KMS-11 (cell line): ENCODE measurements around the gene BRI3BP.
"Not testable (repeated sequence)": the region's sequence is repeated elsewhere in the genome, so short reads cannot be mapped to it uniquely, and the experiment has no call there.

Experiments
- H2AFZ ChIP-seq: fragments of 200-600 bp; sonication (generic); 2 replicates; pipeline ENCODE4 v1.6.1; 2016; ENCODE audit warnings: antibody characterized with exemption, mixed run types, low read depth
- H3K27ac ChIP-seq: fragments of 200-600 bp; sonication (generic); 2 replicates; pipeline ENCODE4 v1.6.1; 2016; ENCODE audit warnings: mild to moderate bottlenecking, mixed run types
- H3K27me3 ChIP-seq: fragments of 200-600 bp; sonication (generic); 2 replicates; pipeline ENCODE4 v1.6.1; 2017; ENCODE audit warnings: mild to moderate bottlenecking, low read depth, mixed run types, moderate library complexity; ENCODE audit not compliant: insufficient read depth
- H3K36me3 ChIP-seq: fragments of 200-600 bp; sonication (generic); 2 replicates; pipeline ENCODE4 v1.6.1; 2017; ENCODE audit warnings: mild to moderate bottlenecking, mixed run types; ENCODE audit not compliant: insufficient read depth
- H3K4me1 ChIP-seq: fragments of 200-600 bp; sonication (generic); 2 replicates; pipeline ENCODE4 v1.6.1; 2016; ENCODE audit warnings: mild to moderate bottlenecking, low read depth, mixed run types; ENCODE audit not compliant: poor library complexity, severe bottlenecking
- H3K4me2 ChIP-seq: fragments of 200-600 bp; sonication (generic); 2 replicates; pipeline ENCODE4 v1.7.0; 2016; ENCODE audit warnings: mild to moderate bottlenecking, mixed run types
- H3K4me3 ChIP-seq: fragments of 200-600 bp; sonication (generic); IDR thresholded peaks from 2 replicates; pipeline ENCODE4 v1.6.1; 2017; ENCODE audit warnings: low read depth, low read length, mixed read lengths; ENCODE audit not compliant: insufficient read depth
- H3K79me2 ChIP-seq: fragments of 200-600 bp; sonication (generic); 2 replicates; pipeline ENCODE4 v1.6.1; 2016; ENCODE audit warnings: low read depth, mixed run types; ENCODE audit not compliant: insufficient read depth
- H3K9ac ChIP-seq: fragments of 200-600 bp; sonication (generic); 2 replicates; pipeline ENCODE4 v1.6.1; 2016; ENCODE audit warnings: mild to moderate bottlenecking, mixed run types
- H4K20me1 ChIP-seq: fragments of 200-600 bp; sonication (generic); 2 replicates; pipeline ENCODE4 v1.6.1; 2016; ENCODE audit warnings: mild to moderate bottlenecking, mixed run types; ENCODE audit not compliant: insufficient read depth
- TF ChIP-seq, protein P1 (sequence below): fragments of 200-600 bp; sonication (generic); conservative IDR thresholded peaks from 2 replicates; pipeline ENCODE4 v1.6.1; 2017; ENCODE audit warnings: low read depth, mild to moderate bottlenecking, antibody characterized with exemption, low read length, moderate library complexity, mixed read lengths

Gene BRI3BP

DNA sequence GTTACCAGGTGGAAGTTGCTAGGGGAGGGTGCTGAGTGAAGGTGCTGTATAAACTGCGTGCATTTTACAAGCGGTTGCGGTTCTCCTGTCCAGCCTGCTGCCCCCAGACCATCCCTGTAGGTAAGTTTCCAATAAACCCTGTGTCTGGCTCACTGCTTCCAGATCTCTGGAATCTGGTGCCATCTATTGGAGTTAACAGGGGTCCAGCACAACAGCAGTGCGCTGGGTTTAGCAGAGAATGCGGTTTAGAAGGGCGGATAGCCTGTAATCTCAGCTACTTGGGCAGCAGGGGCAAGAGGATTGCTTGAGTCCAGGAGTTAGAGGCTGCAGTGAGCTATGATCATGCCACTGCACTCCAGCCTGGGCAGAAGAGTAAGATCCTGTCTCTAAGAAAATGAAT lies 76.7 kb downstream of the BRI3BP start:
- Histone ChIP-seq H3K4me2 (no peak overlapping the region), H3K4me1 (peaks cover 11% of the 10 kb centered on the region), H3K4me3 (no peak overlapping the region), H2AFZ (no peak overlapping the region), H3K36me3 (no peaks in the 10 kb centered on the region), H3K79me2 (no peaks in the 10 kb centered on the region), H4K20me1 (no peaks in the 10 kb centered on the region), H3K27ac (no peak overlapping the region), H3K9ac (no peak overlapping the region), H3K27me3 (no peaks in the 10 kb centered on the region)
- TF ChIP-seq, protein P1, sequence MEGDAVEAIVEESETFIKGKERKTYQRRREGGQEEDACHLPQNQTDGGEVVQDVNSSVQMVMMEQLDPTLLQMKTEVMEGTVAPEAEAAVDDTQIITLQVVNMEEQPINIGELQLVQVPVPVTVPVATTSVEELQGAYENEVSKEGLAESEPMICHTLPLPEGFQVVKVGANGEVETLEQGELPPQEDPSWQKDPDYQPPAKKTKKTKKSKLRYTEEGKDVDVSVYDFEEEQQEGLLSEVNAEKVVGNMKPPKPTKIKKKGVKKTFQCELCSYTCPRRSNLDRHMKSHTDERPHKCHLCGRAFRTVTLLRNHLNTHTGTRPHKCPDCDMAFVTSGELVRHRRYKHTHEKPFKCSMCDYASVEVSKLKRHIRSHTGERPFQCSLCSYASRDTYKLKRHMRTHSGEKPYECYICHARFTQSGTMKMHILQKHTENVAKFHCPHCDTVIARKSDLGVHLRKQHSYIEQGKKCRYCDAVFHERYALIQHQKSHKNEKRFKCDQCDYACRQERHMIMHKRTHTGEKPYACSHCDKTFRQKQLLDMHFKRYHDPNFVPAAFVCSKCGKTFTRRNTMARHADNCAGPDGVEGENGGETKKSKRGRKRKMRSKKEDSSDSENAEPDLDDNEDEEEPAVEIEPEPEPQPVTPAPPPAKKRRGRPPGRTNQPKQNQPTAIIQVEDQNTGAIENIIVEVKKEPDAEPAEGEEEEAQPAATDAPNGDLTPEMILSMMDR, result no peak

- no peaks in the 10 kb centered on the region for H3K79me2 ChIP-seq
- no peaks in the 10 kb centered on the region for H3K36me3 ChIP-seq
- H3K4me3 ChIP-seq, result no peak overlapping the region
- H4K20me1 ChIP-seq, result no peaks in the 10 kb centered on the region
- H3K27ac ChIP-seq, result no peak overlapping the region
- TF ChIP-seq, protein P1, result no peak
- no peaks in the 10 kb centered on the region for H3K27me3 ChIP-seq
- no peak overlapping the region for H3K9ac ChIP-seq
- no peak overlapping the region for H3K4me2 ChIP-seq
- peaks cover 11% of the 10 kb centered on the region for H3K4me1 ChIP-seq
- no peak overlapping the region for H2AFZ ChIP-seq
Measured at GRCh38 chr12:125070661-125071390, 77.4 kb downstream of the BRI3BP start.

GRCh38 chr12:125071456-125071855 lies 78.0 kb downstream of the BRI3BP start:
- Histone ChIP-seq H3K27me3 (no peaks in the 10 kb centered on the region), H3K27ac (no peak overlapping the region), H2AFZ (no peak overlapping the region), H3K4me3 (no peak overlapping the region), H3K36me3 (no peaks in the 10 kb centered on the region), H3K79me2 (no peaks in the 10 kb centered on the region), H4K20me1 (no peaks in the 10 kb centered on the region), H3K9ac (no peak overlapping the region), H3K4me1 (peaks cover 8% of the 10 kb centered on the region), H3K4me2 (no peak overlapping the region)
- TF ChIP-seq, protein P1, result no peak

- H3K4me3 ChIP-seq, result no peak overlapping the region
- no peaks in the 10 kb centered on the region for H3K27me3 ChIP-seq
- TF ChIP-seq, protein P1, result no peak
- no peak overlapping the region for H3K27ac ChIP-seq
- H4K20me1 ChIP-seq, result no peaks in the 10 kb centered on the region
- no peak overlapping the region for H2AFZ ChIP-seq
- no peaks in the 10 kb centered on the region for H3K4me1 ChIP-seq
- H3K4me2 ChIP-seq, result no peak overlapping the region
- H3K9ac ChIP-seq, result no peak overlapping the region
- H3K36me3 ChIP-seq, result no peaks in the 10 kb centered on the region
- H3K79me2 ChIP-seq, result no peaks in the 10 kb centered on the region
Measured at GRCh38 chr12:125072496-125072895, 79.1 kb downstream of the BRI3BP start.

DNA sequence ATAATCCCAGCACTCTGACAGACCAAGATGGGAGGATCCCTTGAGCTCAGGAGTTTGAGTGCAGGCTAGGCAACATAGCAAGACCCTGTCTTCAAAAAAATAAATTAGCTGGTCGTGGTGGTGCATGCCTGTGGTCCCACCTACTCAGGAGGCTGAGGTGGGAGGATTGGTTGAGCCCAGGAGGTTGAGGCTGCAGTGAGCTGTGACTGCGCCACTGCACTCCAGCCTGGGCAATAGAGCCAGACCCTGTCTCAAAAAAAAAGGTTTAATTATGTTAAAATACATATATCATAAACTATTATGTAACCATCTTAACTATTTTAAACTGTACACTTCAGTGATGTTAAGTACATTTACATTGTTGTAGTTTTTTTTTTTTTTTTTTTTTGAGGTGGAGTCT lies 80.8 kb downstream of the BRI3BP start:
- H3K27me3 ChIP-seq, H4K20me1 ChIP-seq, H3K4me1 ChIP-seq, H3K36me3 ChIP-seq, H3K27ac ChIP-seq, H3K79me2 ChIP-seq, H2AFZ ChIP-seq, H3K9ac ChIP-seq, H3K4me3 ChIP-seq, H3K4me2 ChIP-seq: not testable (repeated sequence)
